ENCODE measurements around the gene TENT4A. TPM values are rescaled to one million over a fixed set of nuclear protein-coding genes. Genes with fewer than 3 reads are reported as not detected.

Gene TENT4A
- total and polyA plus RNA-seq, 10 of the 15 experiments (the other 5 are each of a cell fraction or from before 2014, with no cell fraction given): 1.4 to 30.6 (median 12.5) TPM

GRCh38 chr5:6712577-6713273 lies 507 bp upstream of the TENT4A start (continued):
- TF ChIP-seq NR2C1 (IDR thresholded peaks at IDR 0.05) (peak; percentile 48), NR2C2 (IDR thresholded peaks at IDR 0.05; ENCODE audit: borderline replicate concordance, control insufficient read depth, insufficient read length, low read depth) (no peak), FOXM1 (IDR thresholded peaks at IDR 0.05; ENCODE audit: low read depth, low read length) (no peak), ZBTB11 (CRISPR knock-in tag; IDR thresholded peaks at IDR 0.05) (no peak), IRF3 (IDR thresholded peaks at IDR 0.05) (peak; percentile 21; the same call in 1 of the 2 replicates), SMAD1 (IDR thresholded peaks at IDR 0.05; ENCODE audit: low read depth, partially characterized antibody) (no peak), CREM (IDR thresholded peaks at IDR 0.05; ENCODE audit: low read depth) (peak; percentile 89), RBBP5 (conservative IDR thresholded peaks at IDR 0.05) (no peak), ZNF207 (IDR thresholded peaks at IDR 0.05; ENCODE audit: borderline replicate concordance) (0 out of 2 replicates have a peak, but pooled peaks have one; percentile 57), SUZ12 (IDR thresholded peaks at IDR 0.05; ENCODE audit: unreplicated experiment) (no peak), BCL11A (IDR thresholded peaks at IDR 0.05; ENCODE audit: low read depth, low read length) (no peak), ETV6 (conservative IDR thresholded peaks at IDR 0.05 in 1 of 2, IDR thresholded peaks at IDR 0.05 in 1 of 2; ENCODE audit: borderline replicate concordance in 1 of 2, low read depth in 1 of 2) (peak in 1 of 2 experiments; percentile 22; a peak in 1 of 4 replicates), HDGF (IDR thresholded peaks at IDR 0.05) (no peak), BCL3 (IDR thresholded peaks at IDR 0.05; ENCODE audit: borderline replicate concordance, insufficient read depth, low read depth, low read length, poor library complexity, severe bottlenecking) (no peak), ATF7 (IDR thresholded peaks at IDR 0.05; ENCODE audit: low read depth) (no peak), ZSCAN29 (IDR thresholded peaks at IDR 0.05) (no peak), NR2F1 (conservative IDR thresholded peaks at IDR 0.05) (peak; percentile 71), SRF (IDR thresholded peaks at IDR 0.05; ENCODE audit: low read depth in 2 of 2, low read length in 2 of 2) (no peak), CUX1 (IDR thresholded peaks at IDR 0.05; ENCODE audit: insufficient replicate concordance, low read depth, low read length) (no peak)
